Medulla oblongata (tissue), 1 donor: ENCODE measurements around the gene ACSF3.
"Not testable (repeated sequence)": the region's sequence is repeated elsewhere in the genome, so short reads cannot be mapped to it uniquely, and the experiment has no call there.

Experiments used
- DNase-seq: peaks from one replicate; pipeline ENCODE4 v3.0.0-alpha.2; 2015; ENCODE audit errors: extremely low spot score

The ACSF3 gene

GRCh38 chr16:89175280-89176146 lies 81.9 kb downstream of the ACSF3 start:
- no peak for DNase-seq

- no peak for DNase-seq
Measured at GRCh38 chr16:89176147-89176690, 82.6 kb downstream of the ACSF3 start.

GRCh38 chr16:89176717-89177116 lies 83.1 kb downstream of the ACSF3 start:
- no peak for DNase-seq

DNA sequence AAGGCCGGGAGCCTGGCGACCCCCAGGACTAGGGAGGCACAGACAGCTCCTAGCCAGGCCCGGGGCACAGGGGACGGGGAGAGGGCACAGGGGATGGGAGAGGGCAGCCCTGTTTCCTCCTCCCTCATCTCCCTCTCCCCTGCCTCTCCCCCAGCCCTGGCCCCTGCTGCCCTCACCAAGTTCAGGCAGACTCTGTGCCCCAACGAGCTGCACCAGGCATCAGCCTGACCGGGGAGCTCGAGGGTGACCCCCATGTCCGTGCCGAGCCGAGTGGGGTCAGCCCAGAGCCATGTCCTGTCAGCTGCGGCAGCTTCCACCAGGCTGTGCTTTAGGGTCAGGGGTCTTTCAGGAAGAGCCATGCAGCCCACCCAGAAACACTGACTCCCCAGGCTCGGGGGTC lies 83.8 kb downstream of the ACSF3 start:
- DNase-seq = no peak

- DNase-seq = no peak
Measured at GRCh38 chr16:89178453-89179147, 84.9 kb downstream of the ACSF3 start.

DNA sequence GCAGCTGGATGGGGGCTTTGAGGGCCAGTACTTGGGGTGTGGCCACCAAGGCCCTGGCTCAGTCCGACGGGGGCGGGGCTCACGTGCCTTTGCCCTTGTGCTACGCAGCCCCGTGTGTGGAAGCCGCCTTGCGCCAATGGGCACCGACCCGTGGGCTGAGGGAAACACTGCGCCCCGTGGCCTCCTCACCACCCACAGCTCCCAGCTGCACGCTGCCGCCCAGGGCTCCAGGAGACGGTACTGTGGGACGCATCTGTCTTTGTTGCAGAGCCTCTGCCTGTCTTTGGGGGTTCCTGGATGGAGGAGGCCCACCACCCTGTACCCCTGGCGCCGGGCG lies 85.5 kb downstream of the ACSF3 start:
- DNase-seq = no peak

- no peak for DNase-seq
Measured at GRCh38 chr16:89179656-89180315, 86.1 kb downstream of the ACSF3 start.

DNA sequence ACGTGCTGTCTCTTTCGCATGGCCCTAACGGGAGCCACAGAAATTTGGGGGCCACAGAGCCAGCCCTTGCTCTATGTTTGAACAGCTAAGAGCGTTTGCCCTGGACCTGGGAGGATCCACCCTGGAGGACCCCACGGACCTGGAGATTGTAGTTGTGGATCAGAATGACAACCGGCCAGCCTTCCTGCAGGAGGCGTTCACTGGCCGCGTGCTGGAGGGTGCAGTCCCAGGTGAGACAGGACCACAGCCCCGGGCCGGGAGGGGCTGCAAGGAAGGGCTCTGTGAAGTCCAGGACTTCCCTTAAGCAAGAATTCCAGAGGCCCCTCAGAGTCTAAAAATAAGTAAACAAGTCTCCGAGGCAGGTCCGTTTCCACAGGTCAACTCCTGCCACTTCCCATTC lies 89.8 kb downstream of the ACSF3 start:
- no peak for DNase-seq

GRCh38 chr16:89183975-89184676 lies 90.5 kb downstream of the ACSF3 start:
- DNase-seq = no peak

DNA sequence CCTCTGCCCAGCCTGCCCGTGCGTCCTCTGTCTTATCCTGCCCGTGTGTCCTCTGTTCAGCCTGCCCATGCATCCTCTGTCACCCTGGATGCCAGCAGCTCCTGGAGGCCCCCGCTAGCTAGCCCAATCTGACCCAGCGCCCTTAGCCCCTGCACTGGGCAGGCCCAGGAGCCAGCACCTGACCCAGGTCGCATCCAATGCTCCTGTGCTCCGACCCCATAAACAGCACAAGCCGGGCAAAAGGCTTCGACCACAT lies 91.0 kb downstream of the ACSF3 start:
- DNase-seq = no peak

DNA sequence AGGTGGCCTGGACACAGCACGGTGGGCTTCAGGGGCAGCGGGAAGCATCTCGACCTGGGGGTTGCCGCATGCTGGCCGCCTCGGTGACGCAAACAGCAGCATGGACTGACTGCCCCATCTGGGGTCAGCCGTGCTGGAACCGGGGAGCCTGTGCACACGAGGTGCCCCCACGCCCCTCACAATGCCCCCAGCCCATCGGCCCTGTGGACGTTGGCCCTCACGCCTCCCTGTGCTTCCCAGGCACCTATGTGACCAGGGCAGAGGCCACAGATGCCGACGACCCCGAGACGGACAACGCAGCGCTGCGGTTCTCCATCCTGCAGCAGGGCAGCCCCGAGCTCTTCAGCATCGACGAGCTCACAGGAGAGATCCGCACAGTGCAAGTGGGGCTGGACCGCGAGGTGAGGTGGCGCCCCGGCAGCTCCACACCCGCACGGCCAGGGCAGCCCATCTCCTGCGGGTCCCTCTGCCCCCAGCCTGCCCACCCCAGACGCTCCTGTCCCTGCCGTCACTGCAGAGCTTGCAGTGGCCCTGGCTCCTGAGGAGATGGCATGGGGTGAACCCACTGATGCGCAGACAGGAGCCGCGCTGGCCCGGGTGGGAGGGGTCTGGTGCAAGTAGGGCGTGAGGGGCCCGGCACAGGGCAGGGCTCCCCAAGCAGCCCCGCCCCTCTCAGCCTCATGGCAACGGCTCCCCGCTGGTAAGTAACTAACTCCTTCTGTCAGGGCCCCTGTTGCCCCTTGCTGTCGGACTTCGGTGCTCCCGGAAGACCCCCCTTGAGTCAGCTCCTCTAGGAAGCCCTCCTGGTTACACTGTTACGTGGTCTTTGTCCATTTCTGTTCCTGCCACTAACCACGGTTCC lies 91.5 kb downstream of the ACSF3 start:
- no peak for DNase-seq

- not testable (repeated sequence) for DNase-seq
Measured at GRCh38 chr16:89185887-89186592, 92.4 kb downstream of the ACSF3 start.

- not testable (repeated sequence) for DNase-seq
Measured at GRCh38 chr16:89186593-89187031, 93.0 kb downstream of the ACSF3 start.

- no peak for DNase-seq
Measured at GRCh38 chr16:89187032-89187769, 93.5 kb downstream of the ACSF3 start.

- no peak for DNase-seq
Measured at GRCh38 chr16:89187770-89188392, 94.2 kb downstream of the ACSF3 start.

DNA sequence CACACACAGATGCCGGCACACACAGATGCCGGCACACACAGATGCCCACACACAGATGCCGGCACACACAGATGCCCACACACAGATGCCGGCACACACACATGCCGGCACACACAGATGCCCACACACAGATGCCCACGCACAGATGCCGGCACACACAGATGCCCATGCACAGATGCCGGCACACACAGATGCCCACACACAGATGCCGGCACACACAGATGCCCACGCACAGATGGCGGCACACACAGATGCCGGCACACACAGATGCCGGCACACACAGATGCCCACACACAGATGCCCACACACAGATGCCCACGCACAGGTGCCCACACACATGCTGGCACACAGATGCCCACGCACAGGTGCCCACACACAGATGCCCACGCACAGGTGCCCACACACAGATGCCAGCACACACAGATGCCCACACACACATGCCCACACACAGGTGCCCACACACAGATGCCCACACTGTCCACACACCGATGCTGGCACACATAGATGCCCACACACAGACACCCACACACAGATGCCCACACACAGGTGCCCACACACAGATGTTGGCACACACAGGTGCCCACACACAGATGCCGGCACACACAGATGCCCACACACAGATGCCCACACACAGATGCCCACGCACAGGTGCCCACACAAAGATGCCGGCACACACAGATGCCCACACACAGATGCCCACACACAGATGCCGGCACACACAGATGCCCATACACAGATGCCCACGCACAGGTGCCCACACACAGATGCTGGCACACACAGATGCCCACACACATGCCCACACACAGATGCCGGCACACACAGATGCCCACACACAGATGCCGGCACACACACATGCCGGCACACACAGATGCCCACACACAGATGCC lies 95.1 kb downstream of the ACSF3 start:
- not testable (repeated sequence) for DNase-seq

DNA sequence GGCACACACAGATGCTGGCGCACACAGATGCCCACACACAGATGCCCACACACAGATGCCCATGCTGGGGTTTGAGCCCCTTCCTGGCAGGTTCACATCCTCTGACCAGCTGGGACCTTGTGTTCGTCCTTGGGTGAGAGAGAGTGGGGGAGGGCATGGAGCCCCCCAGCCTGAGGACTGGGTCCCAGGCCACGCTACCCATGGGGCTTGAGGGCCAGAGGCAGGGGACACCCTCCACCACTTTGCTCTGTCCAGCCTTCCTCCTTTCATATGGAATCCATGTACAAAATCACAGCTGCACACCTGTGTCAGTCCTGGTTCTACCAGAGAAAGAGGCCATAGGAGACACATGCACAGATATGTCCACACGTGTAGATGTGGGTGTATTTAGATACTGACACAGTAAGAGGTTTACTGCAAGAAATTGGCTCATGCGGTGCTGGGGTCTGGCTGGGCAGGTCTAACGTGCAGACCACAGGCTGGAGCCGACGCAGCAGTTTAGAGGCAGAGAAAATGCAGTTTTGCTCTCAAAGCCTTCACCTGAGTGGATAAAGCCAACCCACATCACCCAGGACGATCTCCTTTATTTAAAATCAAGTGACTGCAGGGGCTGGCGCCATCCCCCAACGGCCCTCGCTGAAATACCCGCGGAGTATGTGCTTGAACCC lies 95.8 kb downstream of the ACSF3 start:
- no peak for DNase-seq
